HepG2 (cell line): ENCODE data around the gene C5orf34. TPM values are rescaled to one million over a fixed set of nuclear protein-coding genes. Genes with fewer than 3 reads are reported as not detected.

Source experiments
- CREM ChIP-seq, 2 experiments: sonication (generic) in 1 of 2; formaldehyde crosslinking in 1 of 2; IDR thresholded peaks; 2 replicates each; pipeline versions ENCODE4 v1.4.0 to v1.6.1; 2016 to 2020; ENCODE audit warnings: antibody characterized with exemption in 1 of 2, mild to moderate bottlenecking in 1 of 2, missing genetic modification reagents in 1 of 2
- GABPA ChIP-seq, 2 experiments: IDR thresholded peaks; 2 replicates each; pipeline ENCODE4 v1.6.1; 2011 to 2016; ENCODE audit warnings: low read depth in 2 of 2, low read length in 1 of 2, missing biosample characterization in 1 of 2, missing genetic modification characterization in 1 of 2
- GMEB1 ChIP-seq: sonication (generic); formaldehyde crosslinking; IDR thresholded peaks from 2 replicates; pipeline ENCODE4 v1.5.1; 2020; ENCODE audit warnings: missing genetic modification reagents, mild to moderate bottlenecking, borderline replicate concordance
- HNRNPK ChIP-seq: fragments of 200-400 bp; formaldehyde crosslinking; IDR thresholded peaks from 2 replicates; pipeline ENCODE4 v1.6.1; 2018; ENCODE audit warnings: low read length, low read depth, moderate library complexity, mild to moderate bottlenecking; ENCODE audit not compliant: poor library complexity, severe bottlenecking
- IKZF4 ChIP-seq: sonication (generic); formaldehyde crosslinking; IDR thresholded peaks from 2 replicates; pipeline ENCODE4 v1.5.1; 2020; ENCODE audit warnings: borderline replicate concordance, mild to moderate bottlenecking, low read depth, missing genetic modification reagents; ENCODE audit errors: not compliant biosample characterization
- KAT8 ChIP-seq: IDR thresholded peaks from 2 replicates; pipeline ENCODE4 v1.6.1; 2016; ENCODE audit warnings: missing genetic modification reagents, missing compliant biosample characterization
- KDM2A ChIP-seq: sonication (generic); formaldehyde crosslinking; IDR thresholded peaks from 2 replicates; pipeline ENCODE4 v1.4.0; 2020; ENCODE audit warnings: low read depth, missing genetic modification reagents, borderline replicate concordance
- KDM5B ChIP-seq: sonication (generic); formaldehyde crosslinking; IDR thresholded peaks from 2 replicates; pipeline ENCODE4 v1.4.0; 2020; ENCODE audit warnings: missing genetic modification reagents, mild to moderate bottlenecking, borderline replicate concordance
- MXD4 ChIP-seq: IDR thresholded peaks from 2 replicates; pipeline ENCODE4 v1.6.1; 2016; ENCODE audit warnings: mild to moderate bottlenecking, missing biosample characterization, missing genetic modification reagents
- RAD21 ChIP-seq: fragments of 450-650 bp; formaldehyde crosslinking; IDR thresholded peaks from 2 replicates; pipeline ENCODE4 v1.5.0; 2020; ENCODE audit warnings: mild to moderate bottlenecking
- SALL1 ChIP-seq: sonication (generic); formaldehyde crosslinking; IDR thresholded peaks from 2 replicates; pipeline ENCODE4 v1.8.0; 2022; ENCODE audit warnings: mild to moderate bottlenecking, missing genetic modification reagents
- SMC3 ChIP-seq: IDR thresholded peaks from 2 replicates; pipeline ENCODE4 v1.6.1; 2011; ENCODE audit warnings: low read length, improper control_type of control experiment
- ZBTB44 ChIP-seq: sonication (generic); formaldehyde crosslinking; IDR thresholded peaks from 2 replicates; pipeline ENCODE4 v1.4.0; 2020; ENCODE audit warnings: missing genetic modification reagents
- ZNF180 ChIP-seq: sonication (generic); formaldehyde crosslinking; IDR thresholded peaks from 2 replicates; pipeline ENCODE4 v1.4.0; 2020; ENCODE audit warnings: low read depth, missing genetic modification reagents, borderline replicate concordance
- ZNF710 ChIP-seq: sonication (generic); formaldehyde crosslinking; IDR thresholded peaks from 2 replicates; pipeline ENCODE4 v1.5.0; 2020; ENCODE audit warnings: mild to moderate bottlenecking, missing genetic modification reagents, borderline replicate concordance
- ZNF773 ChIP-seq: sonication (generic); formaldehyde crosslinking; IDR thresholded peaks from 2 replicates; pipeline ENCODE4 v1.4.0; 2020; ENCODE audit warnings: missing genetic modification reagents, borderline replicate concordance
- ZSCAN9 ChIP-seq: IDR thresholded peaks from 2 replicates; pipeline ENCODE4 v1.6.1; 2016; ENCODE audit warnings: borderline replicate concordance
- polyA plus RNA-seq, 8 experiments: library from polyadenylated mRNA; depleted of rRNA in 3 of 8; stranded (reverse) in 7 of 8; unstranded in 1 of 8; fragments of >200 nt; fragmentation: Illumina TruSeq in 4 of 8; extraction: Trizol in 4 of 8; gene quantifications; 2 replicates each; pipeline versions ENCODE4 v1.2.1 to v1.2.3, GENCODE V29; 2011 to 2016; ENCODE audit warnings: low read depth in 4 of 8, missing spikeins in 1 of 8, mixed read lengths in 1 of 8; ENCODE audit not compliant: insufficient read depth in 1 of 8
- total RNA-seq, 5 experiments: library from RNA; depleted of rRNA; stranded (reverse); fragments of >200 nt; fragmentation: Illumina TruSeq; extraction: Trizol; gene quantifications; 2 replicates each; pipeline ENCODE4 v1.2.3, GENCODE V29; 2016; ENCODE audit warnings: low read depth in 1 of 5

Gene C5orf34
- total and polyA plus RNA-seq, 2 of the 13 experiments (the other 11 are each of a cell fraction or from before 2014, with no cell fraction given): 3.2 to 6.4 TPM

- TF ChIP-seq ZNF710 (CRISPR knock-in tag) (no peak), HNRNPK (no peak), MXD4 (peak; percentile 14; the same call in 1 of the 2 replicates), GMEB1 (peak; percentile 69; the same call in 1 of the 2 replicates), SALL1 (CRISPR knock-in tag) (peak; percentile 4; the same call in 1 of the 2 replicates), RAD21 (CRISPR knock-in tag) (peak; percentile 69), GABPA (IDR thresholded peaks at IDR 0.05; ENCODE audit: low read depth, low read length) (peak; percentile 21), GABPA (CRISPR knock-in tag; IDR thresholded peaks at IDR 0.05; ENCODE audit: low read depth) (no peak; the same call in 1 of the 2 replicates), KAT8 (CRISPR knock-in tag) (peak; percentile 4; the same call in 1 of the 2 replicates), CREM (IDR thresholded peaks at IDR 0.05) (peak; percentile 60; the same call in 1 of the 2 replicates), CREM (CRISPR knock-in tag; IDR thresholded peaks at IDR 0.05) (no peak), ZNF180 (CRISPR knock-in tag) (no peak), IKZF4 (CRISPR knock-in tag) (no peak), SMC3 (peak; percentile 23; the same call in 1 of the 2 replicates), ZBTB44 (no peak), ZSCAN9 (no peak), KDM5B (CRISPR knock-in tag) (0 out of 2 replicates have a peak, but pooled peaks have one; percentile 22), ZNF773 (CRISPR knock-in tag) (no peak), KDM2A (0 out of 2 replicates have a peak, but pooled peaks have one; percentile 7)
Measured at GRCh38 chr5:43484106-43484849, 30.7 kb downstream of the C5orf34 start (continued).
